IPS DF 4.7 (cell line): ENCODE results near the gene COPS8.

Experiments
- DNase-seq: peaks from one replicate; pipeline ENCODE4 v3.0.0-alpha.2; 2013; ENCODE audit warnings: low spot score; ENCODE audit errors: extremely low read depth

The COPS8 gene

GRCh38 chr2:237085248-237086221 is at the start of gene COPS8:
Gene COPS8, plus strand, starts transcription at chr2:237085889. Its CDS starts 76 bp downstream, at chr2:237085965.
- DNase-seq: peak; percentile 49

GRCh38 chr2:237039301-237040031 is 46.2 kb upstream of the COPS8 start:
- DNase-seq: no peak

- DNase-seq: no peak
Measured at GRCh38 chr2:237041231-237041630, 44.5 kb upstream of the COPS8 start.

- peak; percentile 36 for DNase-seq
Measured at GRCh38 chr2:237042101-237042500, 43.6 kb upstream of the COPS8 start.

- DNase-seq: no peak
Measured at GRCh38 chr2:237043866-237044265, 41.8 kb upstream of the COPS8 start.

GRCh38 chr2:237044281-237044680 is 41.4 kb upstream of the COPS8 start:
- no peak for DNase-seq

GRCh38 chr2:237045449-237045848 is 40.2 kb upstream of the COPS8 start:
- no peak for DNase-seq

- DNase-seq: no peak
Measured at GRCh38 chr2:237048595-237048994, 37.1 kb upstream of the COPS8 start.

GRCh38 chr2:237051861-237052260 is 33.8 kb upstream of the COPS8 start:
- DNase-seq: no peak

- no peak for DNase-seq
Measured at GRCh38 chr2:237053066-237053465, 32.6 kb upstream of the COPS8 start.

- DNase-seq: no peak
Measured at GRCh38 chr2:237055386-237056100, 30.1 kb upstream of the COPS8 start.

GRCh38 chr2:237056287-237056875 is 29.3 kb upstream of the COPS8 start:
- DNase-seq: no peak

- no peak for DNase-seq
Measured at GRCh38 chr2:237057107-237057506, 28.6 kb upstream of the COPS8 start.

- DNase-seq: no peak
Measured at GRCh38 chr2:237057893-237058300, 27.8 kb upstream of the COPS8 start.

GRCh38 chr2:237058423-237058822 is 27.3 kb upstream of the COPS8 start:
- DNase-seq: no peak

GRCh38 chr2:237059155-237059875 is 26.4 kb upstream of the COPS8 start:
- no peak for DNase-seq

GRCh38 chr2:237060534-237061312 is 25.0 kb upstream of the COPS8 start:
- peak; percentile 58 for DNase-seq

GRCh38 chr2:237061356-237061755 is 24.3 kb upstream of the COPS8 start:
- DNase-seq: no peak

- DNase-seq: no peak
Measured at GRCh38 chr2:237062585-237062984, 23.1 kb upstream of the COPS8 start.
